HL-60 (cell line): ENCODE data around the gene PHRF1.

Source experiments
- POLR2AphosphoS5 ChIP-seq: IDR thresholded peaks from 2 replicates; pipeline ENCODE4 v1.6.1; 2012; ENCODE audit warnings: low read depth
- TF ChIP-seq, protein P1 (sequence below): IDR thresholded peaks from one replicate; pipeline ENCODE4 v1.5.1; 2011; ENCODE audit warnings: low read length, control low read depth, inconsistent platforms; ENCODE audit not compliant: insufficient read depth

DNA sequence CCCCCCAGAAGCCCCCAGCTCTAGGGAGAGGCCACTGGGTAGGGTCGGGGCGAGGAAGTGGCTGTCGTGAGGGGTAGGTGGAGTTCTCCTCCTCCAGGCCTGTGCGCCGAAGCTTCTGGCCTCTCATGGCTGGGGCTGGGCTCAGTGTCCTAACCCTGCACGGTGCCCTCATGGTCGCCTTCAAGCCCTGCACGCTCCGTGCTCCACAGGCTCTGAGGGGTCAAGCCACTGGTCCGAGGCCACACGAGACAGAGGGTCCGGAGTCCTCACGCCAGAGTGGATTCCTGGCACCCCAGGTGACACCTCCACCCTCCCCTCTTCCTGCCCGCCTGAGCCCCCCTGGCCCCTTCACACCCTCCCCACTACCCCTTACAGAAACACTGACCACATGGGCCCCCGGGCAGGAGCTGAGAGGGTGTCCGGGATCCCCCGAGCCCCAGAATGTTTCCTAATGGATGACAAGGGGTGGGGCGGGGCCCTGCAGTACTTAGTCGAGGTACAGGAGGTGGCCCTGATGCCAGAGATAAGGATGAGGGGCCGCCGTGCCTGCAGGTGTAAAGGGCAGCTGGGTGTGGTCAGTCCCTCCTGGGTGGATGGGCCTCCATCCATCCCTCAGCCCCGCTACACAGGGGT lies 49.5 kb downstream of the PHRF1 start:
- TF ChIP-seq, protein P1, sequence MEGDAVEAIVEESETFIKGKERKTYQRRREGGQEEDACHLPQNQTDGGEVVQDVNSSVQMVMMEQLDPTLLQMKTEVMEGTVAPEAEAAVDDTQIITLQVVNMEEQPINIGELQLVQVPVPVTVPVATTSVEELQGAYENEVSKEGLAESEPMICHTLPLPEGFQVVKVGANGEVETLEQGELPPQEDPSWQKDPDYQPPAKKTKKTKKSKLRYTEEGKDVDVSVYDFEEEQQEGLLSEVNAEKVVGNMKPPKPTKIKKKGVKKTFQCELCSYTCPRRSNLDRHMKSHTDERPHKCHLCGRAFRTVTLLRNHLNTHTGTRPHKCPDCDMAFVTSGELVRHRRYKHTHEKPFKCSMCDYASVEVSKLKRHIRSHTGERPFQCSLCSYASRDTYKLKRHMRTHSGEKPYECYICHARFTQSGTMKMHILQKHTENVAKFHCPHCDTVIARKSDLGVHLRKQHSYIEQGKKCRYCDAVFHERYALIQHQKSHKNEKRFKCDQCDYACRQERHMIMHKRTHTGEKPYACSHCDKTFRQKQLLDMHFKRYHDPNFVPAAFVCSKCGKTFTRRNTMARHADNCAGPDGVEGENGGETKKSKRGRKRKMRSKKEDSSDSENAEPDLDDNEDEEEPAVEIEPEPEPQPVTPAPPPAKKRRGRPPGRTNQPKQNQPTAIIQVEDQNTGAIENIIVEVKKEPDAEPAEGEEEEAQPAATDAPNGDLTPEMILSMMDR, result no peak
- TF ChIP-seq POLR2AphosphoS5, result no peak
